Fibroblast of the aortic adventitia (primary cell): ENCODE data around the gene PTTG2. TPM values are rescaled to one million over a fixed set of nuclear protein-coding genes. Genes with fewer than 3 reads are reported as not detected.
A peak's percentile ranks its signal among the peaks of the same experiment; 100 is the strongest.

Experiments used
- DNase-seq: peaks from one replicate; pipeline ENCODE4 v3.0.0-alpha.2; 2010; ENCODE audit warnings: low read depth
- H3K4me3 ChIP-seq: 2 replicates; pipeline ENCODE4 v1.5.1; 2011; ENCODE audit warnings: low read depth, mild to moderate bottlenecking, control low read depth, low read length, moderate library complexity
- total RNA-seq: library from RNA; depleted of rRNA; stranded (reverse); fragments of >200 nt; gene quantifications from 2 replicates; pipeline ENCODE4 v1.2.3, GENCODE V29; 2012; ENCODE audit warnings: low replicate concordance
- TF ChIP-seq, protein P1 (sequence below): IDR thresholded peaks from 2 replicates; pipeline ENCODE4 v1.5.1; 2011; ENCODE audit warnings: mild to moderate bottlenecking, low read length, control low read depth, inconsistent platforms; ENCODE audit not compliant: insufficient read depth

The PTTG2 gene
- total RNA-seq, 1 donor, result not detected

DNA sequence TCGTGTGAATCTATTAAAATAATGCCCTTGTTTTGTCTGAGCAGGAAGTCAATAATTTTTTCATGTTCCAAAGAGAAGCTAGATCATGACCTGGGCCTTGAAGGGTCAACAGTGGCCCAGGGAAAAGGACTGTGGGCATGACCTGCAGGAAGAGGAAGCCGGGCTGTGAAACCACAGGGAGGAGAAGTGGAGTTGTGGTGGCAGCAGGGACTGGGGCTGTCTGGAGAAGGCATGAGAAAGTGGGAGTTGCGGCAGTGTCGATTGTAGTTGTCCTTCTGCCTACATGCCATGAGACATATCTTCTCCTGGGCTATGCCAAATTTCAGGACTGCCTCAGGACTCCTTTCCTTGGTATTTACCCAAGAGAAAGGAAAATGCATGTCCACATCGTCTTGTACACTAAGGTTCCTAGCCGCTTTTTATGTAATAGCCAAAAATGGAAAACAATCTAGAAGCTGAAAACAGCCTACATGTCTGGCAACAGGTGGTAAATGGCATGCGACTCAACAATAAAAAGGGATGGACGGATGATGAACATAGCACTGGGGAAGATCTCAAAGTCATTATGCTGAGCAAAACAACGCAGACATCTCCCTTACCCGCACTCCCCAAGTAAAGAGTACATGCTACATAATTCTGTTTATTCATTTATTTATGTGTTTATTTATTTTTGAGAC is 13.6 kb upstream of the PTTG2 start:
- no peak overlapping the region for H3K4me3 ChIP-seq
- TF ChIP-seq, protein P1, sequence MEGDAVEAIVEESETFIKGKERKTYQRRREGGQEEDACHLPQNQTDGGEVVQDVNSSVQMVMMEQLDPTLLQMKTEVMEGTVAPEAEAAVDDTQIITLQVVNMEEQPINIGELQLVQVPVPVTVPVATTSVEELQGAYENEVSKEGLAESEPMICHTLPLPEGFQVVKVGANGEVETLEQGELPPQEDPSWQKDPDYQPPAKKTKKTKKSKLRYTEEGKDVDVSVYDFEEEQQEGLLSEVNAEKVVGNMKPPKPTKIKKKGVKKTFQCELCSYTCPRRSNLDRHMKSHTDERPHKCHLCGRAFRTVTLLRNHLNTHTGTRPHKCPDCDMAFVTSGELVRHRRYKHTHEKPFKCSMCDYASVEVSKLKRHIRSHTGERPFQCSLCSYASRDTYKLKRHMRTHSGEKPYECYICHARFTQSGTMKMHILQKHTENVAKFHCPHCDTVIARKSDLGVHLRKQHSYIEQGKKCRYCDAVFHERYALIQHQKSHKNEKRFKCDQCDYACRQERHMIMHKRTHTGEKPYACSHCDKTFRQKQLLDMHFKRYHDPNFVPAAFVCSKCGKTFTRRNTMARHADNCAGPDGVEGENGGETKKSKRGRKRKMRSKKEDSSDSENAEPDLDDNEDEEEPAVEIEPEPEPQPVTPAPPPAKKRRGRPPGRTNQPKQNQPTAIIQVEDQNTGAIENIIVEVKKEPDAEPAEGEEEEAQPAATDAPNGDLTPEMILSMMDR, result no peak
- no peak for DNase-seq

DNA sequence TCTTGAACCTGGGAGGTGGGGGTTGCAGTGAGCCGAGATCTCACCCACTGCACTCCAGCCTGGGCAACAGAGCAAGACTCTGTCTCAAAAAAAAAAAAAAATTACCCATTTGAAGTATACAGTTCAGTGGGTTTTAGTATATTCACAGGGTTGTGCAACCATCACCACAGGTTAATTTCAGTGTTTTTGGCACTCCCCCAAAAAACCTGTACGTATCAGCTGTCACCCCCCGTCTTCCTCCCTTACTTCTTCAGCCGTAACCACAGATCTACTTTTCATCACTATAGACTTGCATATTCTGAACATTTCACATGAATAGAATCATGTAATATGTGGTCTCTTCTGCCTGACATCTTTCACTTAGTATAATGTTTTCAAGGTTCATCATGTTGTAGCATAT is 11.7 kb upstream of the PTTG2 start:
- no peak overlapping the region for H3K4me3 ChIP-seq
- DNase-seq, result no peak
- TF ChIP-seq, protein P1, result no peak

DNA sequence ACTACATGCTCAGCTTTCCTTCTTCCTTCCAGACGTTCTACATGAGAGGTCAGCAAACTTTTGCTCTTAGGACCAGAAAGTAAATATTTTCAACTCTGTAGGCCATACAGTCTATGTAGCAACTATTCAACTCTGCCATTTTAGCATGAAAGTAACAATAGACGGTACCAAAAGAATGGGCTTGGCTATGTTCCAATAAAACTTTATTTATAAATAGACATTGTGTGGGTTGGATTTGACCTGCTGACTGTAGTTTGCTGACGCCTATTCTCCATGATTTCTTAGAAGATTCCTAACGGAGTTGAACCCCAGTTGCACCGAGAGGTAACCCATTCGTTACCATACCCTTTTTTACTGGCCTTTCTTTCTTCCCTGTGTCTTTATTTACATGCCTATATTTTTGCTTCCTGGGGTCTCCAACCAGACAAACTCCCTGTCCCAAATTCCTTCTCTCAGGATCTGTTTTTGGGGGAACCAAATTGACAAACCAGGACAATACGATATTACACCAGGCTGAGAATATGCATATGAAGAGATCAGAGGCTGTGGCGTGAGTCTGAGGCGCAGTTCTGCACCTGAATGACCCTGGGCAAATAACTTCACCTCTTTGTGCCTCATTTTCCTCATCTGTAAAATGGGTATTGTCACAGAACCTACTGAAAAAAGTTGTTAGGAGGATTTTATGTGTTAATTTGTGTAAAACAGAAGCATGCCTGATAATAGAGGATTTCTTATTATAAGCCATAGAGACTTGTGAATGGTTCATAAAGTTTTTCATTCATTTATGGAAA is 10.4 kb upstream of the PTTG2 start:
- no peak for DNase-seq
- TF ChIP-seq, protein P1, result no peak
- no peak overlapping the region for H3K4me3 ChIP-seq

- TF ChIP-seq, protein P1, result no peak
- no peak for DNase-seq
- H3K4me3 ChIP-seq, result no peak overlapping the region
These were observed 8.5 kb upstream of the PTTG2 start for GRCh38 chr4:37951461-37952352.

- TF ChIP-seq, protein P1, result no peak
- DNase-seq, result no peak
- H3K4me3 ChIP-seq, result no peak overlapping the region
These were observed 7.0 kb upstream of the PTTG2 start for GRCh38 chr4:37953156-37953555.

DNA sequence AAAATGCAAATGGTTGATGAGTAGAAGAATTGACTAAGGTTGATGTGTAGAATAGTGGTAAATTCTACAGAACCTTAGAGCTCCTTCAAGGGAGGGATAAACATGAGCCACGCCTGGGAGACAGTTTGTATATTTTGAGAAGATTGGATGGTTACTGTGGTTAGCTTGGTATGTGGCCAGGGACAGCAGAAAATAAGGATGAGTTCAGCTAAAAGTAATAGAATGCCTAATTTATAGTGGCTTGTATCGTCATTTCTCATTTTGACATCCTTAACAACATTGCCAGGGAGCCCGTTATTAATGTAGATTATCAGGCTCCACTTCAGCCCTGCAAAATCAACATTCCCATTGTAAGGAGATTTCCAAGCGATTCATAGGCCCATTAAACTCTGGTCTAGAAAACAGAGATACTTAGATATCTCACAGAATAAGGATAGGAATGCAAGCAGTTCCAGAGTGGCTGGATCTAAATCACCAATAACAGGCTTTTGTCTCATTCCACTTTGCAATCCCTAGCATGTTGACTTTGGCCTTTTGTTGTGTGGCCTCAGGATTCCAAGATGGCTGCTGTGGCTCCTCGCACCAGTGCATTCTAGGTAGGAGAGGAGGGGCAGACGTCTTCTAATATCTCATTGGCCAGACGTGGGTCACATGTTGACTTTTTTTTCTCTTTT is 6.4 kb upstream of the PTTG2 start:
- TF ChIP-seq, protein P1, result no peak
- H3K4me3 ChIP-seq, result no peak overlapping the region
- DNase-seq, result peak; percentile 37
